Keratinocyte (primary cell): Measurements from ENCODE around the gene GTF2F1. TPM values are rescaled to one million over a fixed set of nuclear protein-coding genes. Genes with fewer than 3 reads are reported as not detected.

Experiments used
- DNase-seq: peaks from one replicate; pipeline ENCODE4 v3.0.0-alpha.2; 2011; ENCODE audit warnings: low read depth, missing footprints, low spot score
- FAIRE-seq: peaks from 2 replicates; lab custom pipeline; 2011; peaks lifted over from hg19 to GRCh38; lab: Jason Lieb, UNC
- H2AFZ ChIP-seq: 2 replicates; pipeline ENCODE4 v1.6.0; 2012; ENCODE audit warnings: low read length, control low read depth, inconsistent platforms; ENCODE audit not compliant: control insufficient read depth
- H3K27ac ChIP-seq: 2 replicates; pipeline ENCODE4 v1.5.1; 2011; ENCODE audit warnings: low read length; ENCODE audit not compliant: control insufficient read depth, insufficient read depth
- H3K27me3 ChIP-seq: 3 replicates; pipeline ENCODE4 v1.6.0; 2011; ENCODE audit warnings: low read length; ENCODE audit not compliant: control insufficient read depth, insufficient read depth; ENCODE audit errors: extremely low read depth
- H3K36me3 ChIP-seq, 2 experiments: 2 replicates in 1 of 2; 3 replicates in 1 of 2; pipeline ENCODE4 v1.5.1; 2011; ENCODE audit warnings: low read length in 2 of 2, mild to moderate bottlenecking in 1 of 2; ENCODE audit not compliant: control insufficient read depth in 2 of 2, insufficient read depth in 2 of 2; ENCODE audit errors: extremely low read depth in 1 of 2
- H3K4me1 ChIP-seq: 3 replicates; pipeline ENCODE4 v1.5.1; 2011; ENCODE audit warnings: low read length; ENCODE audit not compliant: control insufficient read depth, insufficient read depth; ENCODE audit errors: extremely low read depth
- H3K4me2 ChIP-seq: 3 replicates; pipeline ENCODE4 v1.6.0; 2011; ENCODE audit warnings: low read depth, low read length; ENCODE audit not compliant: control insufficient read depth, insufficient read depth; ENCODE audit errors: extremely low read depth
- H3K4me3 ChIP-seq, 3 experiments: fragments of 200-600 bp in 1 of 3; sonication (generic) in 1 of 3; 2 replicates in 2 of 3; 3 replicates in 1 of 3; pipeline ENCODE4 v1.5.1; 2011 to 2016; ENCODE audit warnings: low read length in 3 of 3, mild to moderate bottlenecking in 3 of 3, control low read depth in 2 of 3, inconsistent platforms in 1 of 3, low read depth in 1 of 3, mixed read lengths in 1 of 3, mixed run types in 1 of 3, moderate library complexity in 1 of 3; ENCODE audit not compliant: control insufficient read depth in 2 of 3, insufficient read depth in 2 of 3; ENCODE audit errors: extremely low read depth in 1 of 3
- H3K79me2 ChIP-seq: 2 replicates; pipeline ENCODE4 v1.6.0; 2012; ENCODE audit warnings: low read length; ENCODE audit not compliant: control insufficient read depth, insufficient read depth
- H3K9ac ChIP-seq: 3 replicates; pipeline ENCODE4 v1.6.0; 2011; ENCODE audit warnings: low read length; ENCODE audit not compliant: control insufficient read depth, insufficient read depth; ENCODE audit errors: extremely low read depth
- H3K9me1 ChIP-seq: 3 replicates; pipeline ENCODE4 v1.6.0; 2011; ENCODE audit warnings: low read length; ENCODE audit not compliant: control insufficient read depth, insufficient read depth; ENCODE audit errors: extremely low read depth
- H3K9me3 ChIP-seq: 2 replicates; pipeline ENCODE4 v1.5.1; 2012; ENCODE audit warnings: low read depth, low read length; ENCODE audit not compliant: control insufficient read depth
- H4K20me1 ChIP-seq: 3 replicates; pipeline ENCODE4 v1.6.0; 2011; ENCODE audit warnings: low read length; ENCODE audit not compliant: control insufficient read depth, insufficient read depth; ENCODE audit errors: extremely low read depth
- EZH2 ChIP-seq: IDR thresholded peaks from one replicate; pipeline ENCODE4 v1.6.1; 2012; ENCODE audit warnings: inconsistent platforms, mild to moderate bottlenecking, low read length, moderate library complexity
- dilution Hi-C: fragments of 300-500 bp; cut with MboI; formaldehyde crosslinking; loops from one replicate; pipeline ENCODE4 v1.7.0; 2020; ENCODE audit warnings: low sequenced_read_pairs; ENCODE audit not compliant: extremely low pct_ligation_motif_present
- polyA minus RNA-seq, 3 experiments: library from RNA; depleted of rRNA, polyadenylated mRNA; stranded (reverse); fragments of >200 nt; gene quantifications; 1 replicate in 1 of 3; 2 replicates in 1 of 3; 3 replicates in 1 of 3; pipeline ENCODE4 v1.2.3, GENCODE V29; 2011
- polyA plus RNA-seq, 5 experiments: library from polyadenylated mRNA; depleted of rRNA in 3 of 5; stranded (reverse) in 3 of 5; stranded (forward) in 1 of 5; unstranded in 1 of 5; fragments of >200 nt; gene quantifications; 1 replicate in 1 of 5; 2 replicates in 3 of 5; 3 replicates in 1 of 5; pipeline versions ENCODE4 v1.2.1 to v1.2.3, GENCODE V29; 2011 to 2012; ENCODE audit warnings: missing spikeins in 2 of 5, low read depth in 1 of 5, low replicate concordance in 1 of 5
- TF ChIP-seq, protein P1 (sequence below), 3 experiments: IDR thresholded peaks in 1 of 3; conservative IDR thresholded peaks in 1 of 3; optimal IDR thresholded peaks in 1 of 3; 2 replicates in 2 of 3; 3 replicates in 1 of 3; pipeline versions ENCODE3 to v1.5.1; 2011; ENCODE audit warnings: low read length in 3 of 3, mild to moderate bottlenecking in 3 of 3, moderate library complexity in 2 of 3, control low read depth in 1 of 3, inconsistent platforms in 1 of 3; ENCODE audit not compliant: insufficient read depth in 2 of 3; ENCODE audit errors: extremely low read depth in 1 of 3

The GTF2F1 gene
- polyA plus RNA-seq, result 37.3 to 56.9 TPM (median 39.7 TPM) in 3 replicates
- 54.0 TPM for polyA plus RNA-seq (2011; ENCODE audit: low read depth)
- 32.2 and 58.0 TPM in 2 replicates for polyA plus RNA-seq (2011; cell fraction: cytosol; rRNA removed)
- polyA plus RNA-seq (2011; cell fraction: nucleus; rRNA removed), result 45.2 and 52.8 TPM in 2 replicates
- 22.4 and 65.3 TPM in 2 replicates for polyA plus RNA-seq (2012; ENCODE audit: low replicate concordance)
- 30.8 to 37.4 TPM (median 32.0 TPM) in 3 replicates for polyA minus RNA-seq
- 48.9 TPM for polyA minus RNA-seq (2011; cell fraction: cytosol; rRNA and poly(A)+ RNA removed)
- 12.3 and 15.9 TPM in 2 replicates for polyA minus RNA-seq (2011; cell fraction: nucleus; rRNA and poly(A)+ RNA removed)

DNA sequence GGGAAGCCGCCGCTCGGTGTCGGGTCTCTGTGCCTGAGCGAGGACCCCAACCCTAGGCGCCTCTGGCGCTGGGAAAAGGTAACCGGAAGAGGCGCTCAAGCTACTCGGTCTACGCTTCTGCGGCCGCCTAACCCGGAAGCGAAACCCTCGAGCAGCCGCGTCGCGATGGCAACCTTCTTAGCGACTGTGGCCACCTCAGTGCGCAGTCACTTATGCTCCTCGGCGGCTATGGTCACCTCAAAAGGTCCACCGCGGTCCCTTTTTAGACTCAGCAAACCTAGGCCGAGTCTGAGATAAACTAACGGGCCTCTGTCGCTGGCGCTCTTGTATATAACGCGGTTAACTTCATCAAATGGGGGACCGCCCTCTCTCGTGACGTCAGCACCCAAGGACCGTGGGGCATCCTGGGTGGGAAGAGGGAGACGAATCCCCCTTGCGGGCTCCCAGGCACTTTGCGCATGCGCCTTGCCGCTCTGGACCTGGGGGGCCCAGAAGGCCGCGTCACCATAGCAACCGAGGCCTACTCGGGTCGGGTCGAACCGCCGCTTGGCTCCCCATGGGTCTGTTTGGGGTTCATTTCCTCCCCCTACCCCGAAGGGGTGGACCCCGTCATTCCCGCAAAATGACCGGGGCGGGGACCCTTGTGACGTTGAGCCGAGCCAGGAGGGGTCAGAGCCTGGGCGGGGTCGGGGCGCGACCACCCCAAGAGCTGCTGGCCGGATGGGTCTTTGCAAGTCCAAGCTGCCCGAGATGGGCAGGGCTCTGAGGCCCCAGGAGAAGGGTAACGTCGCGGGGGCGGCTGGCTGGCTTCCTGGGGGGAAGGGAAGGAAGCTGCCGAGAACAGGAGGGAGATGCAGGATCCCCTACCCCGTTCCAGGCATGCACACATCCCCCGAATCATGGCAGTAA is at the start of gene GTF2F1:
Gene GTF2F1 (minus strand): TSS at position 91 of the 909 bp plus-strand sequence. CDS start 169 bp downstream, outside the sequence.
- Histone ChIP-seq H3K4me1 (peaks cover 13% of the 10 kb centered on the region), H4K20me1 (peaks cover 2% of the 10 kb centered on the region), H3K36me3 (peaks cover 11 to 15% of the 10 kb centered on the region in 2 experiments), H3K9me3 (no peaks in the 10 kb centered on the region), H2AFZ (peak within 1 kb of the TSS; percentile 97), H3K9ac (peak within 1 kb of the TSS; percentile 95), H3K27me3 (no peaks in the 10 kb centered on the region), H3K27ac (peak within 1 kb of the TSS; percentile 89), H3K4me3 (peak within 1 kb of the TSS; percentile 96 to 99 (median 98)), H3K79me2 (peaks cover 24% of the 10 kb centered on the region), H3K4me2 (peak within 1 kb of the TSS; percentile 100), H3K9me1 (no peaks in the 10 kb centered on the region)
- TF ChIP-seq, protein P1, sequence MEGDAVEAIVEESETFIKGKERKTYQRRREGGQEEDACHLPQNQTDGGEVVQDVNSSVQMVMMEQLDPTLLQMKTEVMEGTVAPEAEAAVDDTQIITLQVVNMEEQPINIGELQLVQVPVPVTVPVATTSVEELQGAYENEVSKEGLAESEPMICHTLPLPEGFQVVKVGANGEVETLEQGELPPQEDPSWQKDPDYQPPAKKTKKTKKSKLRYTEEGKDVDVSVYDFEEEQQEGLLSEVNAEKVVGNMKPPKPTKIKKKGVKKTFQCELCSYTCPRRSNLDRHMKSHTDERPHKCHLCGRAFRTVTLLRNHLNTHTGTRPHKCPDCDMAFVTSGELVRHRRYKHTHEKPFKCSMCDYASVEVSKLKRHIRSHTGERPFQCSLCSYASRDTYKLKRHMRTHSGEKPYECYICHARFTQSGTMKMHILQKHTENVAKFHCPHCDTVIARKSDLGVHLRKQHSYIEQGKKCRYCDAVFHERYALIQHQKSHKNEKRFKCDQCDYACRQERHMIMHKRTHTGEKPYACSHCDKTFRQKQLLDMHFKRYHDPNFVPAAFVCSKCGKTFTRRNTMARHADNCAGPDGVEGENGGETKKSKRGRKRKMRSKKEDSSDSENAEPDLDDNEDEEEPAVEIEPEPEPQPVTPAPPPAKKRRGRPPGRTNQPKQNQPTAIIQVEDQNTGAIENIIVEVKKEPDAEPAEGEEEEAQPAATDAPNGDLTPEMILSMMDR (optimal IDR thresholded peaks at IDR 0.05 in 1 of 3, IDR thresholded peaks at IDR 0.05 in 1 of 3, conservative IDR thresholded peaks at IDR 0.05 in 1 of 3; ENCODE audit: extremely low read depth in 1 of 3, insufficient read depth in 2 of 3, low read length in 3 of 3), result peak in 2 of 3 experiments; percentile 20 to 37
- TF ChIP-seq EZH2, result no peak
- FAIRE-seq (peak; percentile 84), DNase-seq (peak; percentile 90)
- dilution Hi-C loops, result no loop called here

DNA sequence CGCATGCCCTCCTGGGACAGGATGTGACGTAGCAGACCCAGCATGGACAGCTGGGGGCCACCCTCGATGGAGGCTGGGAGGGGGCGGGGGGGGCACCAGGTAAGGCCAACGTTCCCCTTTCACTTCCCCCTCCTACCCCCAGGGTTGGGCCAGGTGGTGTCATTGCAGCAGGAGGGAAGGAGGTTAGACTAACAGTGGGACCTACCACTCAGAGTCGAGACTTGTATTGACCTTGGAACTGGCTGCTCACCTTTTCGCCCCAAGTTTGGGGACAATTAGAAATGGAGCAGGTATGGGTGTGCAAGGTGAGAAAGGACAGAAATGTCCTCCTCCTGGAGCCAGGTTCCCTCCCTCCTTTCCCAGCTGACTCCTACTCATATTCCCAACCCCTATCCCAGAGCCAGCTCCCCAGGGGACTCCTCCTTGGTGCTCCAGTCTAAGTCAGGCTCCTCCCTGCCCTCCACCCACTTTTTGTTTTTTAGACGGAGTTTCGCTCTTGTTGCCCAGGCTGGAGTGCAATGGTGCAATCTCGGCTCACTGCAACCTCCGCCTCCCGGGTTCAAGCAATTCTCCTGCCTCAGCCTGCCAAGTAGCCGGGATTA is 49.2 kb upstream of the GTF2F1 start:
- no peak overlapping the region for H3K4me2 ChIP-seq
- dilution Hi-C loops, result no loop called here
- H3K9ac ChIP-seq, result no peak overlapping the region
- H3K9me1 ChIP-seq, result no peaks in the 10 kb centered on the region
- no peaks in the 10 kb centered on the region for H3K27me3 ChIP-seq
- H3K4me3 ChIP-seq, result no peak overlapping the region
- FAIRE-seq, result no peak
- TF ChIP-seq EZH2, result no peak
- TF ChIP-seq, protein P1 (optimal IDR thresholded peaks at IDR 0.05 in 1 of 3, IDR thresholded peaks at IDR 0.05 in 1 of 3, conservative IDR thresholded peaks at IDR 0.05 in 1 of 3; ENCODE audit: extremely low read depth in 1 of 3, insufficient read depth in 2 of 3, low read length in 3 of 3), result no peak
- H2AFZ ChIP-seq, result no peak overlapping the region
- H3K4me1 ChIP-seq, result no peaks in the 10 kb centered on the region
- no peaks in the 10 kb centered on the region for H3K9me3 ChIP-seq
- H3K79me2 ChIP-seq, result no peaks in the 10 kb centered on the region
- no peaks in the 10 kb centered on the region for H4K20me1 ChIP-seq
- no peak for DNase-seq
- no peak overlapping the region for H3K27ac ChIP-seq
- no peaks in the 10 kb centered on the region for H3K36me3 ChIP-seq
